Measurements from ENCODE around the gene ATP8B1. TPM values are rescaled to one million over a fixed set of nuclear protein-coding genes. Genes with fewer than 3 reads are reported as not detected.

The ATP8B1 gene
- total RNA-seq, 3 donors from 2014 or later: 175 to 406 (median 316) TPM

- Histone ChIP-seq H3K4me3 (no peak overlapping the region), H3K9me3 (no peaks in the 10 kb centered on the region), H3K36me3 (ENCODE audit: low read depth) (no peaks in the 10 kb centered on the region), H3K4me1 (ENCODE audit: low read depth) (no peaks in the 10 kb centered on the region)
- no peak for DNase-seq
- no peak for TF ChIP-seq CTCF (IDR thresholded peaks at IDR 0.05)
- ATAC-seq: no peak
- intact Hi-C loops (cut with DNase I, micrococcal nuclease): no loop called here
Observed at GRCh38 chr18:57698571-57699276, 104.4 kb downstream of the ATP8B1 start.

- Histone ChIP-seq H3K4me3 (no peak overlapping the region), H3K9me3 (no peaks in the 10 kb centered on the region), H3K4me1 (ENCODE audit: low read depth) (no peaks in the 10 kb centered on the region), H3K36me3 (ENCODE audit: low read depth) (no peaks in the 10 kb centered on the region)
- TF ChIP-seq CTCF (IDR thresholded peaks at IDR 0.05): no peak
- ATAC-seq: no peak
- no peak for DNase-seq
- intact Hi-C loops (cut with DNase I, micrococcal nuclease): no loop called here
Observed at GRCh38 chr18:57697426-57697825, 105.7 kb downstream of the ATP8B1 start.

- ATAC-seq (no peak), DNase-seq (no peak)
- no peaks in the 10 kb centered on the region for H3K36me3 ChIP-seq (ENCODE audit: low read depth)
- H3K4me1 ChIP-seq (ENCODE audit: low read depth): no peaks in the 10 kb centered on the region
- intact Hi-C loops (cut with DNase I, micrococcal nuclease): no loop called here
- no peak overlapping the region for H3K4me3 ChIP-seq
- H3K9me3 ChIP-seq: no peaks in the 10 kb centered on the region
- TF ChIP-seq CTCF (IDR thresholded peaks at IDR 0.05): no peak
Observed at GRCh38 chr18:57696271-57696670, 106.8 kb downstream of the ATP8B1 start.

GRCh38 chr18:57691363-57691762 lies 111.8 kb downstream of the ATP8B1 start:
- no peak for DNase-seq

DNA sequence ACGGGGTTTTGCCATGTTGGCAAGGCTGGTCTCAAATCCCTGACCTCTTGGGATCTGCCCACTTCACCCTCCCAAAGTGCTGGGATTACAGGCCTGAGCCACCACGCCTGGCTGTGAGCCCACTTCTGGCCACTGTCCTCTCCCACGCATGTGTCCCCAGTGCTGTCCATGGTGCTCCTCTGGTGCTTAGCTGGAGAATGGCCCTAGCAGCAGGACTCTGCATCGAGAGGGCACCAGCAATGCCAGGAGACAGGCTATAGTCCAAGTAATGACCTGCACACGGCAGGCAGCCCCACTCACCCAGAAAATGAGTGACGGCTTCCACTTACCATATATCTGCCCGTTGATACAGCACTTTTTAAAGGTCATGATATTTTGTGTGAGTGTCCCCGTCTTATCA lies 115.1 kb downstream of the ATP8B1 start:
- intact Hi-C loops (cut with DNase I, micrococcal nuclease): no loop called here

More at GRCh38 chr18:57691363-57691762, 111.8 kb downstream of the ATP8B1 start:
- intact Hi-C loops (cut with DNase I, micrococcal nuclease): no loop called here
- Histone ChIP-seq H3K9me3 (no peaks in the 10 kb centered on the region), H3K4me1 (ENCODE audit: low read depth) (no peaks in the 10 kb centered on the region), H3K4me3 (no peak overlapping the region), H3K36me3 (ENCODE audit: low read depth) (no peaks in the 10 kb centered on the region)
- peak; percentile 34 for ATAC-seq
- TF ChIP-seq CTCF (IDR thresholded peaks at IDR 0.05): no peak

More for the DNA sequence above, 115.1 kb downstream of the ATP8B1 start:
- Histone ChIP-seq H3K36me3 (ENCODE audit: low read depth) (no peaks in the 10 kb centered on the region), H3K9me3 (no peaks in the 10 kb centered on the region), H3K4me1 (ENCODE audit: low read depth) (no peaks in the 10 kb centered on the region), H3K4me3 (no peak overlapping the region)
- no peak for ATAC-seq
- TF ChIP-seq CTCF (IDR thresholded peaks at IDR 0.05): no peak
- no peak for DNase-seq

All from mucosa of descending colon (tissue), 3 donors.